DOHH2 (cell line): ENCODE measurements around the gene FAM168B.
"Not testable (repeated sequence)": the region's sequence is repeated elsewhere in the genome, so short reads cannot be mapped to it uniquely, and the experiment has no call there.

Experiments
- CTCF ChIP-seq: fragments of 200-600 bp; sonication (generic); IDR thresholded peaks from one replicate; pipeline ENCODE4 v1.5.1; 2014; ENCODE audit warnings: antibody characterized with exemption, mild to moderate bottlenecking, low read depth, low read length; ENCODE audit not compliant: poor library complexity, severe bottlenecking
- EZH2phosphoT487 ChIP-seq: fragments of 200-600 bp; sonication (generic); IDR thresholded peaks from 2 replicates; pipeline ENCODE4 v1.6.1; 2017; ENCODE audit warnings: borderline replicate concordance, mild to moderate bottlenecking, antibody characterized with exemption, low read length, moderate library complexity, mixed read lengths

GRCh38 chr2:131079931-131080330 lies 13.3 kb downstream of the FAM168B start:
- not testable (repeated sequence) for TF ChIP-seq CTCF, EZH2phosphoT487
